IPS-18a (cell line): Measurements from ENCODE around the gene UCK2.

Experiments
- H3K27ac ChIP-seq: one replicate; pipeline ENCODE4 v1.5.1; 2013; ENCODE audit warnings: low read length
- H3K27me3 ChIP-seq: one replicate; pipeline ENCODE4 v1.6.1; 2013; ENCODE audit warnings: mild to moderate bottlenecking, low read length; ENCODE audit not compliant: control insufficient read depth, insufficient read depth
- H3K36me3 ChIP-seq: one replicate; pipeline ENCODE4 v1.6.1; 2013; ENCODE audit warnings: low read depth, low read length; ENCODE audit not compliant: control insufficient read depth
- H3K4me1 ChIP-seq: one replicate; pipeline ENCODE4 v1.6.1; 2013; ENCODE audit warnings: low read depth, low read length; ENCODE audit not compliant: control insufficient read depth
- H3K4me3 ChIP-seq: one replicate; pipeline ENCODE4 v1.5.1; 2013; ENCODE audit warnings: low read length
- H3K9ac ChIP-seq: one replicate; pipeline ENCODE4 v1.6.1; 2013; ENCODE audit warnings: mild to moderate bottlenecking, low read length, moderate library complexity
- H3K9me3 ChIP-seq: one replicate; pipeline ENCODE4 v1.6.1; 2013; ENCODE audit warnings: low read depth, low read length; ENCODE audit not compliant: control insufficient read depth

Gene UCK2

DNA sequence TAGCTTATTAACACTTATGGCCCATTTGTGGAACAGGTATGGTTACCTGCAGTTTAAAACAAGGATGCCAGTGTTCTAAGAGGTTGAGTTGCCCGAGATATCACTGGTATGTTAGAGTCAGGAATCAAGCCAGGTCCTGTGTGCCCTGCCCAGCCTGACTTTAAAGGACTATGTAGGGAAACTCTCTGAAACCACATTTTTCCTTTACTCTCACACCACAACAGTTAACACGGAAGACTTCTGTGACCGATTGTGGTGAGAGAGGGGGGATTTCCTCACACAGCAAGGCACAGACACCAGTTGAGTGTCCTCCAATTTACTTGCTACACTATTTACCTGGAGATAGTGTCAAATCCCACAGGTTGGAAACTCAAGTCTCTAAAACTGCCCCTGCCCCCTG, 47.8 kb downstream of the UCK2 start:
- Histone ChIP-seq H3K36me3 (no peaks in the 10 kb centered on the region), H3K4me3 (no peak overlapping the region), H3K4me1 (peaks cover 9% of the 10 kb centered on the region), H3K27ac (no peak overlapping the region), H3K9ac (no peak overlapping the region), H3K9me3 (no peaks in the 10 kb centered on the region), H3K27me3 (no peaks in the 10 kb centered on the region)

DNA sequence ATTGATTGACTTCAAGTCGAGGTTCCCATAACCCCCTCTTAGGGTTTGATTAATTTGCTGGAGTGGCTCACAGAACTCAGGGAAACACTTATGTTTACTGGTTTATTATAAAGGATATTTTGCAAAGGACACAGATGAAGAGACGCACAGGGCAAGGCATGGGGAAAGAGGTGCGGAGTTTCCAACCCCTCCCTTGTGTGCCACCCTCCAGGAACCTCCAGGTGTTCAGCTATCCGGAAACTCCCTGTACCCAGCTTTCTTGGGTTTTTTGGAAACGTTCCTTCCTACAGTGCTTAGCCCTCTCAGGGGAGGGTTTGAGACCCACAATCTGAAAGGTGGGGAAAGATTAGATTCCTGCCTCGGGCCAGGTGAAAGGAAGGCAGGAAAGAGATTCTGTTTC, 48.2 kb downstream of the UCK2 start:
- no peaks in the 10 kb centered on the region for H3K27me3 ChIP-seq
- no peaks in the 10 kb centered on the region for H3K36me3 ChIP-seq
- no peak overlapping the region for H3K27ac ChIP-seq
- H3K4me1 ChIP-seq, result peaks cover 9% of the 10 kb centered on the region
- H3K9ac ChIP-seq, result no peak overlapping the region
- H3K4me3 ChIP-seq, result no peak overlapping the region
- no peaks in the 10 kb centered on the region for H3K9me3 ChIP-seq

DNA sequence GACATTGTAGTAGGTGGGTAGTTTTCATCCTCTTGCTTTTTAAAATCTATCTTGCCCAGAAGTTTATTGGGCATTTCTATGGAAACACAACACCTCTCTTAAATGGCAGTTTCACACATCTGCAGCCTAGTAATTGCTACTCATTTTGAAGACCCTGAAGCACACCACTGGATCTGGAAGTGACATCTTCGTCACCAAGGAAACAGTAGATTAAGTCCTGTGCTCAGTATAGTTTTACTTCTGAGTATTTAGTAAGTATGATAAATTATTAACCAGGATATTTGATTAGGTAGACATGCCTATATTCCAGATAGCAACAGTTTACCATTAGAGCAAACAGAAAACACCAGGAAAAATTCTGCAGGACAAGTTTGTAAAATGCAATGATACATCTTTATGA, 48.7 kb downstream of the UCK2 start:
- Histone ChIP-seq H3K36me3 (no peaks in the 10 kb centered on the region), H3K9me3 (no peaks in the 10 kb centered on the region), H3K4me1 (peaks cover 9% of the 10 kb centered on the region), H3K9ac (no peak overlapping the region), H3K4me3 (no peak overlapping the region), H3K27me3 (no peaks in the 10 kb centered on the region), H3K27ac (no peak overlapping the region)

- H3K4me1 ChIP-seq, result peaks cover 9% of the 10 kb centered on the region
- H3K27ac ChIP-seq, result no peak overlapping the region
- H3K36me3 ChIP-seq, result no peaks in the 10 kb centered on the region
Observed at GRCh38 chr1:165877411-165877810, 50.0 kb downstream of the UCK2 start.

DNA sequence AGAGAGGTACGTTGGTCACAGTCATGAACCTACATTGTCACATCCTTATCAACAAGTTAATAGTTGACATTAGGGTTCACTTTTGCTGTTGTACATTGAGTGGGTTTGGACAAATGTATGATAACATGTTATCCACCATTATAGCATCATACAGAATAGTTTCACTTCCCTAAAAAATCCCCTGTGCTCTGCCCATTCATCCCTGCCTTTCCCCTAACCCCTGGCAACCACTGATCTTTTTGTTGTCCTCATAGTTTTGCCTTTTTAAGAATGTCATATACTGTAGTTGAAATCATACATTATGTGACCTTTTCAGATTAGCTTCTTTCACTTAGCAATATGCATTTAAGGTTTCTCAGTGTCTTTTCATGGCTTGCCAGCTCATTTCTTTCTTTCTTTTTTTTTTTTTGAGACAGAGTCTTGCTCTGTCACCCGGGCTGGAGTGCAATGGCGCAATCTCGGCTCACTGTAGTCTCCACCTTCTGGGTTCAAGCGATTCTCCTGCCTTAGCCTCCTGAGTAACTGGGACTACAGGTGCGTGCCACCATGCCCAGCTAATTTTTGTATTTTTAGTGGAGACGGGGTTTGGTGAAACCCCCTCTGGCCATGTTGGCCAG, 50.6 kb downstream of the UCK2 start:
- Histone ChIP-seq H3K4me3 (no peak overlapping the region), H3K9ac (no peak overlapping the region), H3K4me1 (peaks cover 9% of the 10 kb centered on the region), H3K9me3 (no peaks in the 10 kb centered on the region), H3K27ac (no peak overlapping the region), H3K36me3 (no peaks in the 10 kb centered on the region), H3K27me3 (no peaks in the 10 kb centered on the region)

More at GRCh38 chr1:165877411-165877810, 50.0 kb downstream of the UCK2 start:
- Histone ChIP-seq H3K9me3 (no peaks in the 10 kb centered on the region), H3K27me3 (no peaks in the 10 kb centered on the region), H3K9ac (no peak overlapping the region), H3K4me3 (no peak overlapping the region)

- H3K4me1 ChIP-seq, result peaks cover 12% of the 10 kb centered on the region
- H3K9ac ChIP-seq, result no peak overlapping the region
- H3K9me3 ChIP-seq, result no peaks in the 10 kb centered on the region
- H3K27ac ChIP-seq, result no peak overlapping the region
- H3K27me3 ChIP-seq, result no peaks in the 10 kb centered on the region
- H3K36me3 ChIP-seq, result no peaks in the 10 kb centered on the region
- H3K4me3 ChIP-seq, result no peak overlapping the region
Observed at GRCh38 chr1:165879946-165880345, 52.5 kb downstream of the UCK2 start.

- H3K36me3 ChIP-seq, result no peaks in the 10 kb centered on the region
- H3K4me1 ChIP-seq, result peaks cover 8% of the 10 kb centered on the region
- no peak overlapping the region for H3K4me3 ChIP-seq
- H3K9me3 ChIP-seq, result no peaks in the 10 kb centered on the region
- H3K27ac ChIP-seq, result no peak overlapping the region
- H3K9ac ChIP-seq, result no peak overlapping the region
- no peaks in the 10 kb centered on the region for H3K27me3 ChIP-seq
Observed at GRCh38 chr1:165880993-165881392, 53.6 kb downstream of the UCK2 start.

DNA sequence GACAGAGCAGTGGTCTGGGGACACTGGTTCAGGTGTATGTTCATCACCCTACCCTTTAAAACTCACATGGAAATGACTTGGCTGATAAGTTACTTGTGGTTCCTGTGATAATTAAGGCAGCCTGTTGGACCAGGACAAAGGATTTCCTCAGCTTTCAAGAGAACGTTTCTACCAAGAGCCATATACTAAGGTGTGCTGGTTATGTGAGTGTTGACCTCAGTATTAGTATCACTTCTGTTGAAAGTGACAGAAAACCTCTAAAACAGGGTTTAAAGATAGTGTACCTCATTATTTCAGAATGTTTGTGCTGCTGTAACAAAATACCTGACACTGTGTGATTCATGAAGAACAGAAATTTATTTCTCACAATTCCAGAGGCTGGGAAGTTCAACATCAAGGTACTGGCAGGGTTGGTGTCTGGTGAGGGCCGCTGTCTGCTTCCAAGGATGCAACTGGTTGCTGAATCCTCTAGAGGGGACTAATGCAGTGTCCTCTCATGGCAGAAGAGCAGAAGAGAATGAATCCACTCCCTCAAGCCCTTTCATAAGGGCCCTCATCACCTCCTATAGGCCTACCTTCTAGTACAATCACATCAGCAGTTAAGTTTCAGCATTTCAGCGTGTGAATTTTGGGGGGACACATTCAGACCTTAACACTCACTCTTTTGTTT, 54.9 kb downstream of the UCK2 start:
- Histone ChIP-seq H3K9me3 (no peaks in the 10 kb centered on the region), H3K4me1 (peaks cover 8% of the 10 kb centered on the region), H3K27me3 (no peaks in the 10 kb centered on the region), H3K9ac (no peak overlapping the region), H3K36me3 (no peaks in the 10 kb centered on the region), H3K27ac (no peak overlapping the region), H3K4me3 (no peak overlapping the region)

- H3K9ac ChIP-seq, result no peak overlapping the region
- no peaks in the 10 kb centered on the region for H3K36me3 ChIP-seq
- no peaks in the 10 kb centered on the region for H3K27me3 ChIP-seq
- no peak overlapping the region for H3K27ac ChIP-seq
- H3K9me3 ChIP-seq, result no peaks in the 10 kb centered on the region
- peaks cover 8% of the 10 kb centered on the region for H3K4me1 ChIP-seq
- H3K4me3 ChIP-seq, result no peak overlapping the region
Observed at GRCh38 chr1:165883056-165883455, 55.6 kb downstream of the UCK2 start.

DNA sequence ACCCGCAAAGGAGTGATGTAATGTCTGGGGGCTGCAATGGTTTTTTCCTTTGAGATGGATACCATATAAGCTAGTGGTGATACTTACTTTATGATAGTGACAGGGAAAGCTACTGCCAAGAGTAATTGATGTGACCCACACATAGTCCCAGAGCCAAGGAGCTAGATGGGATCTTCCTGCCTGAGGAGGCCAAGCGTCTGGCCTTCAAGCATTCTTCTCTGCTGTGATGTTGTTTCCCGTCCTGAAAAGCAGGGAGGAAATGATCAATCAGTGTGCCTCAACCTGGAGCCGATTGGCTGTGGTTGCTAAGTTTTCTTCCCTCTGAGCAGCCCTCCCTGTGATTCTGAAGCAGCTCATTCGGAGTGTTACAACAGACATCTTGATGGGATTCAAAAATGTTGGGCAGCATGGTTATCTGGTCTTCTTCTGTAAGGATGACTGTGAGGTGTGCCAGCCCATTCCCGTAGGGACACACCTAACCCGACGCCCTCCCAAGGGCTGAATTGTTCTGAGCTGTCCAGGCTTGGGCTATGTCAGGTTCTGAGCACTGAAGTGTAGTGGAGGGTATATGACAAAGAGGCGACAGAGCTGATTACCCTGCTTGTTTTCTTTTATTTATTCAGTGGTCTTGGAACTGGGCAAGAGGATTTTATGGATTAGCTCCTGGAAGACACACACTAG, 56.7 kb downstream of the UCK2 start:
- peaks cover 8% of the 10 kb centered on the region for H3K4me1 ChIP-seq
- no peaks in the 10 kb centered on the region for H3K36me3 ChIP-seq
- no peaks in the 10 kb centered on the region for H3K27me3 ChIP-seq
- H3K9me3 ChIP-seq, result no peaks in the 10 kb centered on the region
- no peak overlapping the region for H3K9ac ChIP-seq
- no peak overlapping the region for H3K4me3 ChIP-seq
- no peak overlapping the region for H3K27ac ChIP-seq

DNA sequence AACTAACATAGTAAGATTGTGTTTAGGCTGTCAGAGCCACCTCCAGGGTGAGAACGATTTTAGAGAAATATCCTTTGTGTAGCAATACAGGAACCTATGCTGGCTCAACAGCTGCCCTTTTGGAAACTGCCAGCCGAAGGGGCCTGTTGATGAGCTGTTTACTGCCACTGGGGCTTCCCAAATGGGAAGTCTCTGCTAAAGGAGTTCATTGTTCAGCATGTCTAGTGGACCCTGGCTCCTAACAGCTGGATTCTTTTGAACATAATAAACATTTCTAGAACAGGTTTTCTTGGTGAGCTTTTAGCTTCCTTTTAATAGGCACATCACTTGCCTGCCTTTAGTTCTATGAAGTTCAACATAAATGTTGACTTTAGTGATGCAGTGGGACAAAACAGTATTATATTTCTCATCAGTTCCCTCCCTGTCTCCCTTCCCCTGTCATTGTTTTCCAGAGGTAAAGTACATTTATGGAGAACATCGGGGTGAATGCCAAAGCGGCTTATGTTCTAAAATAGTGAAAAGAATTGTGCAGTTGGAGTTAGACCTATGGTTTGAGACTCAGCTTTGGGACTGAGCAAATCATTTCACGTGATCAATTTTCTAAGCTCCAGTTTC, 57.4 kb downstream of the UCK2 start:
- H3K4me1 ChIP-seq, result peaks cover 8% of the 10 kb centered on the region
- H3K27ac ChIP-seq, result no peak overlapping the region
- H3K9me3 ChIP-seq, result no peaks in the 10 kb centered on the region
- no peak overlapping the region for H3K9ac ChIP-seq
- H3K4me3 ChIP-seq, result no peak overlapping the region
- no peaks in the 10 kb centered on the region for H3K36me3 ChIP-seq
- no peaks in the 10 kb centered on the region for H3K27me3 ChIP-seq
